H1 (cell line): ENCODE results near the gene TSKS. TPM values are rescaled to one million over a fixed set of nuclear protein-coding genes. Genes with fewer than 3 reads are reported as not detected.

Experiments
- CHD7 ChIP-seq: fragments of 300-600 bp; sonication (generic); IDR thresholded peaks from 2 replicates; pipeline ENCODE4 v1.7.1; 2012; ENCODE audit warnings: low read length, moderate library complexity, mild to moderate bottlenecking, inconsistent platforms; ENCODE audit not compliant: insufficient replicate concordance
- polyA plus RNA-seq, 7 experiments: library from polyadenylated mRNA; depleted of rRNA in 3 of 7; stranded (reverse) in 5 of 7; unstranded in 2 of 7; fragments of >200 nt in 5 of 7; fragments of 200-250 nt in 2 of 7; gene quantifications; 1 replicate in 5 of 7; 2 replicates in 1 of 7; 4 replicates in 1 of 7; pipeline versions ENCODE4 v1.2.1 to v1.2.3, GENCODE V29; 2011 to 2013; ENCODE audit warnings: missing spikeins in 2 of 7, mixed read lengths in 2 of 7
- total RNA-seq: library from RNA; stranded (reverse); fragmentation: NEBNext Ultra II Directional; extraction: Animal tissue kit (Norgen Biotek cat#: 25700); gene quantifications from 2 replicates; pipeline ENCODE4 v1.2.1, GENCODE V29; 2021

Gene TSKS
- total and polyA plus RNA-seq, 2 of the 8 experiments (the other 6 are each of a cell fraction or from before 2014, with no cell fraction given): 0.21 TPM; not detected in 1

- TF ChIP-seq CHD7: no peak
These were observed 21.8 kb downstream of the TSKS start (continued) for GRCh38 chr19:49741210-49741844.
